ENCODE results near the gene FIGN. TPM values are rescaled to one million over a fixed set of nuclear protein-coding genes. Genes with fewer than 3 reads are reported as not detected.

The FIGN gene
- total RNA-seq, 6 donors from 2014 or later, result 0.91 to 4.5 (median 4.1) TPM

GRCh38 chr2:163690896-163691295, 44.9 kb downstream of the FIGN start:
- no peak for DNase-seq
- Histone ChIP-seq H3K27ac (no peak overlapping the region), H3K9me3 (no peaks in the 10 kb centered on the region), H3K4me1 (no peaks in the 10 kb centered on the region), H3K4me3 (no peak overlapping the region), H3K36me3 (no peaks in the 10 kb centered on the region), H3K27me3 (no peaks in the 10 kb centered on the region)
- WGBS, 2 donors, result 42 to 52% methylated on average over 2 of the region's 2 CpGs
- TF ChIP-seq POLR2AphosphoS5 (IDR thresholded peaks at IDR 0.05) (no peak), CTCF (IDR thresholded peaks at IDR 0.05) (no peak), POLR2A (IDR thresholded peaks at IDR 0.05) (no peak), EP300 (IDR thresholded peaks at IDR 0.05) (no peak)
- ATAC-seq (ENCODE audit: low FRiP score in 2 of 2), result no peak

GRCh38 chr2:163687217-163687616, 48.6 kb downstream of the FIGN start:
- Histone ChIP-seq H3K27me3 (no peaks in the 10 kb centered on the region), H3K4me1 (no peaks in the 10 kb centered on the region), H3K27ac (no peak overlapping the region), H3K4me3 (no peak overlapping the region), H3K36me3 (no peaks in the 10 kb centered on the region), H3K9me3 (no peaks in the 10 kb centered on the region)
- 25 to 54% methylated on average over 1 of the region's 1 CpG for WGBS, 2 donors
- DNase-seq (no peak), ATAC-seq (ENCODE audit: low FRiP score in 2 of 2) (peak in 1 of 2 donors; percentile 42)
- TF ChIP-seq CTCF (IDR thresholded peaks at IDR 0.05) (no peak), POLR2AphosphoS5 (IDR thresholded peaks at IDR 0.05) (no peak), EP300 (IDR thresholded peaks at IDR 0.05) (no peak), POLR2A (IDR thresholded peaks at IDR 0.05) (no peak)

GRCh38 chr2:163686289-163686688, 49.5 kb downstream of the FIGN start:
- TF ChIP-seq CTCF (IDR thresholded peaks at IDR 0.05), result no peak
- no peak for TF ChIP-seq POLR2AphosphoS5 (IDR thresholded peaks at IDR 0.05)
- no peak for TF ChIP-seq EP300 (IDR thresholded peaks at IDR 0.05)
- TF ChIP-seq POLR2A (IDR thresholded peaks at IDR 0.05), result no peak
- Histone ChIP-seq H3K36me3 (no peaks in the 10 kb centered on the region), H3K9me3 (no peaks in the 10 kb centered on the region), H3K4me3 (no peak overlapping the region), H3K27me3 (no peaks in the 10 kb centered on the region), H3K27ac (no peak overlapping the region), H3K4me1 (no peaks in the 10 kb centered on the region)
- DNase-seq (no peak), ATAC-seq (ENCODE audit: low FRiP score in 2 of 2) (no peak)
- WGBS, 2 donors, result 58 to 59% methylated on average over 4 of the region's 4 CpGs

GRCh38 chr2:163682695-163683094, 53.1 kb downstream of the FIGN start:
- no peak for TF ChIP-seq POLR2A (IDR thresholded peaks at IDR 0.05)
- TF ChIP-seq EP300 (IDR thresholded peaks at IDR 0.05), result no peak
- TF ChIP-seq POLR2AphosphoS5 (IDR thresholded peaks at IDR 0.05), result no peak
- no peak for TF ChIP-seq CTCF (IDR thresholded peaks at IDR 0.05)
- ATAC-seq (ENCODE audit: low FRiP score in 2 of 2) (no peak), DNase-seq (no peak)
- WGBS, 2 donors, result 58 to 86% methylated on average over 1 of the region's 1 CpG
- no peaks in the 10 kb centered on the region for H3K4me1 ChIP-seq
- no peaks in the 10 kb centered on the region for H3K27me3 ChIP-seq
- no peaks in the 10 kb centered on the region for H3K36me3 ChIP-seq
- H3K9me3 ChIP-seq, result no peaks in the 10 kb centered on the region
- H3K4me3 ChIP-seq, result no peak overlapping the region
- no peak overlapping the region for H3K27ac ChIP-seq

- no peak for DNase-seq
- no peaks in the 10 kb centered on the region for H3K36me3 ChIP-seq
Measured at GRCh38 chr2:163681745-163682144, 54.1 kb downstream of the FIGN start.

More at GRCh38 chr2:163681745-163682144, 54.1 kb downstream of the FIGN start:
- H3K9me3 ChIP-seq, result no peaks in the 10 kb centered on the region
- TF ChIP-seq POLR2AphosphoS5 (IDR thresholded peaks at IDR 0.05), result no peak
- TF ChIP-seq POLR2A (IDR thresholded peaks at IDR 0.05), result no peak
- TF ChIP-seq CTCF (IDR thresholded peaks at IDR 0.05), result no peak
- H3K27ac ChIP-seq, result no peak overlapping the region
- WGBS, 2 donors, result 69 to 74% methylated on average over 5 of the region's 5 CpGs
- H3K4me1 ChIP-seq, result no peaks in the 10 kb centered on the region
- H3K4me3 ChIP-seq, result no peak overlapping the region
- peak in 1 of 2 donors; percentile 73 for ATAC-seq (ENCODE audit: low FRiP score in 2 of 2)
- H3K27me3 ChIP-seq, result no peaks in the 10 kb centered on the region

Measured in upper lobe of left lung (tissue), 6 donors.